Neuronal stem cell (in vitro differentiated cells): Measurements from ENCODE around the gene SPRING1.

Source experiments
- DNase-seq: peaks from one replicate; pipeline ENCODE4 v3.0.0-alpha.2; 2013; ENCODE audit warnings: low spot score
- H2AFZ ChIP-seq: one replicate; pipeline ENCODE4 v1.6.1; 2013; ENCODE audit warnings: mild to moderate bottlenecking, low read length, inconsistent platforms
- H2AK5ac ChIP-seq: 2 replicates; pipeline ENCODE4 v1.6.1; 2013; ENCODE audit warnings: low read depth, mild to moderate bottlenecking, inconsistent platforms, low read length, moderate library complexity, mixed read lengths
- H2BK120ac ChIP-seq: 2 replicates; pipeline ENCODE4 v1.6.1; 2013; ENCODE audit warnings: low read depth, mild to moderate bottlenecking, inconsistent platforms, low read length, moderate library complexity, mixed read lengths
- H2BK12ac ChIP-seq: one replicate; pipeline ENCODE4 v1.6.1; 2013; ENCODE audit warnings: low read length, inconsistent platforms
- H2BK15ac ChIP-seq: 2 replicates; pipeline ENCODE4 v1.6.1; 2013; ENCODE audit warnings: mild to moderate bottlenecking, low read length, inconsistent platforms, mixed read lengths
- H2BK5ac ChIP-seq: one replicate; pipeline ENCODE4 v1.6.1; 2013; ENCODE audit warnings: inconsistent platforms, mild to moderate bottlenecking, low read length, moderate library complexity
- H3K14ac ChIP-seq: one replicate; pipeline ENCODE4 v1.6.1; 2013; ENCODE audit warnings: low read length, inconsistent platforms
- H3K18ac ChIP-seq: 2 replicates; pipeline ENCODE4 v1.6.1; 2013; ENCODE audit warnings: low read length, inconsistent platforms
- H3K23ac ChIP-seq: 2 replicates; pipeline ENCODE4 v1.6.1; 2013; ENCODE audit warnings: low read depth, mild to moderate bottlenecking, mixed read lengths, low read length, inconsistent platforms; ENCODE audit not compliant: poor library complexity
- H3K27ac ChIP-seq: replicated peaks from 3 replicates; pipeline ENCODE4 v1.5.1; 2013; ENCODE audit warnings: low read length, inconsistent platforms
- H3K27me3 ChIP-seq, 3 experiments: 2 replicates each; pipeline ENCODE4 v1.6.1; 2013; ENCODE audit warnings: low read length in 3 of 3, mild to moderate bottlenecking in 2 of 3, inconsistent platforms in 1 of 3, low read depth in 1 of 3, mixed read lengths in 1 of 3, moderate library complexity in 1 of 3; ENCODE audit not compliant: control insufficient read depth in 3 of 3, insufficient read depth in 3 of 3
- H3K36me3 ChIP-seq, 2 donors: replicated peaks in 1 of 2; 2 replicates each; pipeline ENCODE4 v1.6.1; 2013; ENCODE audit warnings: low read length in 2 of 2; ENCODE audit not compliant: control insufficient read depth in 2 of 2, insufficient read depth in 2 of 2
- H3K4ac ChIP-seq: 2 replicates; pipeline ENCODE4 v1.6.1; 2013; ENCODE audit warnings: inconsistent platforms, mild to moderate bottlenecking, low read length, moderate library complexity
- H3K4me1 ChIP-seq, 2 donors: 1 replicate in 1 of 2; 2 replicates in 1 of 2; pipeline ENCODE4 v1.6.1; 2013; ENCODE audit warnings: low read length in 2 of 2, low read depth in 1 of 2; ENCODE audit not compliant: control insufficient read depth in 2 of 2, insufficient read depth in 1 of 2
- H3K4me2 ChIP-seq: one replicate; pipeline ENCODE4 v1.6.1; 2013; ENCODE audit warnings: mild to moderate bottlenecking, low read length, inconsistent platforms; ENCODE audit not compliant: insufficient read depth, poor library complexity, severe bottlenecking
- H3K4me3 ChIP-seq, 2 donors: 2 replicates each; pipeline ENCODE4 v1.5.1; 2013; ENCODE audit warnings: low read length in 2 of 2, mild to moderate bottlenecking in 2 of 2, inconsistent platforms in 1 of 2, moderate library complexity in 1 of 2
- H3K79me1 ChIP-seq: one replicate; pipeline ENCODE4 v1.6.1; 2013; ENCODE audit warnings: low read depth, mild to moderate bottlenecking, inconsistent platforms, low read length, moderate library complexity
- H3K9ac ChIP-seq: one replicate; pipeline ENCODE4 v1.6.1; 2013; ENCODE audit warnings: mild to moderate bottlenecking, low read depth, low read length, inconsistent platforms; ENCODE audit not compliant: poor library complexity
- H3K9me3 ChIP-seq, 2 donors: replicated peaks in 1 of 2; 2 replicates each; pipeline versions ENCODE3 to v1.6.1; 2013; ENCODE audit warnings: low read length in 2 of 2, mild to moderate bottlenecking in 2 of 2, inconsistent platforms in 1 of 2, low read depth in 1 of 2, mixed read lengths in 1 of 2, moderate library complexity in 1 of 2; ENCODE audit not compliant: control insufficient read depth in 2 of 2, insufficient read depth in 1 of 2
- H4K8ac ChIP-seq: one replicate; pipeline ENCODE4 v1.6.1; 2013; ENCODE audit warnings: low read depth, mild to moderate bottlenecking, inconsistent platforms, low read length, moderate library complexity
- H4K91ac ChIP-seq: one replicate; pipeline ENCODE4 v1.6.1; 2013; ENCODE audit warnings: low read length, low read depth, mild to moderate bottlenecking, inconsistent platforms; ENCODE audit not compliant: poor library complexity
- WGBS, 2 donors: extraction: QIAGEN DNeasy Blood & Tissue Kit; methylation state at CpG; one replicate each; pipeline ENCODE4 v1.1.7; 2013; ENCODE audit warnings: missing lambda C conversion rate in 2 of 2, mixed read lengths in 1 of 2; ENCODE audit not compliant: insufficient read length in 2 of 2, insufficient replicate concordance in 1 of 2; ENCODE audit errors: extremely low coverage in 2 of 2; 5-methylcytosine and 5-hydroxymethylcytosine counted together

SPRING1 gene

GRCh38 chr12:116736962-116737773 is 701 bp downstream of the SPRING1 start:
- H3K9ac ChIP-seq: peak overlapping the region; percentile 93
- H2BK120ac ChIP-seq: no peak overlapping the region
- H3K27ac ChIP-seq: no peak overlapping the region
- H3K4me3 ChIP-seq: peak overlapping the region; percentile 80 to 97
- H3K27me3 ChIP-seq: no peaks in the 10 kb centered on the region
- no peak overlapping the region for H3K4ac ChIP-seq
- H4K91ac ChIP-seq: no peak overlapping the region
- peak overlapping the region; percentile 81 for H3K18ac ChIP-seq
- H3K36me3 ChIP-seq: peaks cover 23 to 47% of the 10 kb centered on the region in 2 donors
- no peaks in the 10 kb centered on the region for H3K9me3 ChIP-seq
- peak overlapping the region; percentile 69 for H3K4me2 ChIP-seq
- H2AFZ ChIP-seq: peak overlapping the region; percentile 78
- no peak overlapping the region for H2BK15ac ChIP-seq
- DNase-seq: peak; percentile 29
- H2AK5ac ChIP-seq: no peak overlapping the region
- no peak overlapping the region for H2BK12ac ChIP-seq
- H3K4me1 ChIP-seq: peaks cover 2 to 10% of the 10 kb centered on the region in 2 donors
- no peak overlapping the region for H4K8ac ChIP-seq
- peaks cover 5% of the 10 kb centered on the region for H3K79me1 ChIP-seq
- H2BK5ac ChIP-seq: no peak overlapping the region
- peak overlapping the region; percentile 86 for H3K23ac ChIP-seq
- no CpG with 5 or more reads among the region's 24 CpGs for WGBS, 2 donors
- H3K14ac ChIP-seq: peak overlapping the region; percentile 3

GRCh38 chr12:116735951-116736599 is 1.8 kb downstream of the SPRING1 start:
- peak overlapping the region in 1 of 2 donors; percentile 80 for H3K4me3 ChIP-seq
- no peak overlapping the region for H2BK15ac ChIP-seq
- no peak overlapping the region for H2BK5ac ChIP-seq
- no peaks in the 10 kb centered on the region for H3K27me3 ChIP-seq
- H4K91ac ChIP-seq: no peak overlapping the region
- H3K36me3 ChIP-seq: peaks cover 19 to 47% of the 10 kb centered on the region in 2 donors
- WGBS, 2 donors: no CpG with 5 or more reads among the region's 9 CpGs
- H2BK120ac ChIP-seq: no peak overlapping the region
- H3K27ac ChIP-seq: no peak overlapping the region
- H3K4ac ChIP-seq: no peak overlapping the region
- H3K9me3 ChIP-seq: no peaks in the 10 kb centered on the region
- H3K23ac ChIP-seq: no peak overlapping the region
- H3K4me1 ChIP-seq: peaks cover 2 to 10% of the 10 kb centered on the region in 2 donors
- no peak overlapping the region for H2BK12ac ChIP-seq
- no peak overlapping the region for H4K8ac ChIP-seq
- no peak overlapping the region for H3K4me2 ChIP-seq
- H2AK5ac ChIP-seq: no peak overlapping the region
- H3K9ac ChIP-seq: no peak overlapping the region
- H3K18ac ChIP-seq: no peak overlapping the region
- H3K79me1 ChIP-seq: peaks cover 5% of the 10 kb centered on the region
- DNase-seq: no peak
- H3K14ac ChIP-seq: no peak overlapping the region
- no peak overlapping the region for H2AFZ ChIP-seq

GRCh38 chr12:116735084-116735483 is 2.8 kb downstream of the SPRING1 start:
- no peaks in the 10 kb centered on the region for H3K9me3 ChIP-seq
- H3K4ac ChIP-seq: no peak overlapping the region
- no peak overlapping the region for H3K27ac ChIP-seq
- H2BK15ac ChIP-seq: no peak overlapping the region
- no peak overlapping the region for H2AK5ac ChIP-seq
- H3K18ac ChIP-seq: no peak overlapping the region
- H3K23ac ChIP-seq: no peak overlapping the region
- H2AFZ ChIP-seq: no peak overlapping the region
- peaks cover 10 to 42% of the 10 kb centered on the region in 2 donors for H3K36me3 ChIP-seq
- H2BK120ac ChIP-seq: no peak overlapping the region
- DNase-seq: no peak
- no peak overlapping the region for H3K9ac ChIP-seq
- no peak overlapping the region for H4K8ac ChIP-seq
- no peaks in the 10 kb centered on the region for H3K27me3 ChIP-seq
- no peak overlapping the region for H3K4me2 ChIP-seq
- WGBS, 2 donors: 100% methylated on average over 1 of the region's 10 CpGs; no CpG with 5 or more reads in 1 of the 2 donors
- peaks cover 2 to 10% of the 10 kb centered on the region in 2 donors for H3K4me1 ChIP-seq
- peaks cover 7% of the 10 kb centered on the region for H3K79me1 ChIP-seq
- no peak overlapping the region for H4K91ac ChIP-seq
- no peak overlapping the region for H3K14ac ChIP-seq
- H2BK12ac ChIP-seq: no peak overlapping the region
- no peak overlapping the region for H3K4me3 ChIP-seq
- H2BK5ac ChIP-seq: no peak overlapping the region

- Histone ChIP-seq H3K36me3 (peaks cover 10 to 41% of the 10 kb centered on the region in 2 donors), H3K79me1 (peaks cover 4% of the 10 kb centered on the region), H3K23ac (no peak overlapping the region), H2BK120ac (no peak overlapping the region), H2BK15ac (no peak overlapping the region), H3K9me3 (no peaks in the 10 kb centered on the region), H2BK12ac (no peak overlapping the region), H4K91ac (no peak overlapping the region), H3K27me3 (no peaks in the 10 kb centered on the region), H3K4me3 (no peak overlapping the region), H3K14ac (no peak overlapping the region), H3K4ac (no peak overlapping the region), H2AFZ (no peak overlapping the region), H4K8ac (no peak overlapping the region), H3K27ac (no peak overlapping the region), H3K9ac (no peak overlapping the region), H3K18ac (no peak overlapping the region), H3K4me2 (no peak overlapping the region), H2BK5ac (no peak overlapping the region), H2AK5ac (no peak overlapping the region), H3K4me1 (peaks cover 2 to 10% of the 10 kb centered on the region in 2 donors)
- WGBS, 2 donors: no CpG with 5 or more reads among the region's 5 CpGs
- no peak for DNase-seq
Observed at GRCh38 chr12:116734156-116734768, 3.6 kb downstream of the SPRING1 start.
